GM12873 (cell line): Measurements from ENCODE around the gene HDHD5.

Experiments used
- CTCF ChIP-seq: IDR thresholded peaks from 2 replicates; pipeline ENCODE4 v1.5.1; 2012; ENCODE audit warnings: low read depth, mild to moderate bottlenecking, moderate library complexity, low read length, control low read depth; ENCODE audit not compliant: insufficient read depth; ENCODE audit errors: missing control alignments

HDHD5 gene

GRCh38 chr22:17093081-17093480 is 66.0 kb downstream of the HDHD5 start:
- no peak for TF ChIP-seq CTCF

DNA sequence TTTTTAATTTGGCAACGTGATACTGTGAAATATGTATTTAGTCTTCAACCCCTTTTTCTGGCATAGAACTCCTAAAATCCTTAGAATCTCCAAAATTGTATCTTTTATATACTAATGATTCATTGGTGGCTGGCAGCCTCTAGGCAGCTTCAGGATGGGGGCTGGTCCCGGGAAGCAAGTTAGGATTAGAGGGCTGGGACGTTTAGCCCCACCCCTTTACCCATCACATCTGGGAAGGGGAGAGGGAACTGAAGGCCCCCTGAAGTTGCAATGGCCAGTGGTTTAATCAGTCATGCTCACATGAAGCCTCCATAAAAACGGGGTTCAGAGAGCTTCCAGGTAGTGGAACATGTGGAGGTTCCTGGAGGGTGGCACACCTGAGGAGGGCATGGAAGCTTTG is 67.2 kb downstream of the HDHD5 start:
- TF ChIP-seq CTCF: no peak

- no peak for TF ChIP-seq CTCF
Observed at GRCh38 chr22:17090550-17090949, 68.5 kb downstream of the HDHD5 start.
